GM23248 (cell line): ENCODE measurements around the gene CA4. TPM values are rescaled to one million over a fixed set of nuclear protein-coding genes. Genes with fewer than 3 reads are reported as not detected.

Experiments used
- DNase-seq: peaks from one replicate; pipeline ENCODE4 v3.0.0-alpha.2; 2015
- H2AFZ ChIP-seq: fragments of 200-600 bp; sonication (generic); 2 replicates; pipeline ENCODE4 v1.6.1; 2016; ENCODE audit warnings: antibody characterized with exemption
- H3F3A ChIP-seq: fragments of 200-600 bp; sonication (generic); 2 replicates; pipeline ENCODE4 v1.6.1; 2016; ENCODE audit warnings: mild to moderate bottlenecking, antibody characterized with exemption, mixed run types; ENCODE audit not compliant: insufficient read depth
- H3K27ac ChIP-seq: fragments of 200-600 bp; sonication (generic); 2 replicates; pipeline ENCODE4 v1.5.1; 2016; ENCODE audit warnings: mild to moderate bottlenecking
- H3K27me3 ChIP-seq: fragments of 200-600 bp; sonication (generic); replicated peaks from 2 replicates; pipeline ENCODE4 v1.6.1; 2016; ENCODE audit warnings: mild to moderate bottlenecking; ENCODE audit not compliant: insufficient read depth
- H3K36me3 ChIP-seq: fragments of 200-600 bp; sonication (generic); 2 replicates; pipeline ENCODE4 v1.6.1; 2016; ENCODE audit warnings: low read depth, mild to moderate bottlenecking
- H3K4me1 ChIP-seq: fragments of 200-600 bp; sonication (generic); 2 replicates; pipeline ENCODE4 v1.6.1; 2016; ENCODE audit warnings: mild to moderate bottlenecking; ENCODE audit not compliant: insufficient read depth
- H3K4me2 ChIP-seq: fragments of 200-600 bp; sonication (generic); one replicate; pipeline ENCODE4 v1.6.1; 2016; ENCODE audit warnings: mild to moderate bottlenecking; ENCODE audit not compliant: unreplicated experiment
- H3K4me3 ChIP-seq: fragments of 200-600 bp; sonication (generic); 2 replicates; pipeline ENCODE4 v1.5.1; 2016; ENCODE audit warnings: mild to moderate bottlenecking
- H3K79me2 ChIP-seq: fragments of 200-600 bp; sonication (generic); 2 replicates; pipeline ENCODE4 v1.6.1; 2016; ENCODE audit warnings: mild to moderate bottlenecking; ENCODE audit not compliant: insufficient read depth
- H3K9ac ChIP-seq: fragments of 200-600 bp; sonication (generic); 2 replicates; pipeline ENCODE4 v1.6.1; 2016; ENCODE audit warnings: mild to moderate bottlenecking
- H3K9me2 ChIP-seq: fragments of 200-600 bp; sonication (generic); 2 replicates; pipeline ENCODE4 v1.6.1; 2016; ENCODE audit warnings: mixed run types, mild to moderate bottlenecking, moderate library complexity; ENCODE audit not compliant: insufficient read depth
- H3K9me3 ChIP-seq: fragments of 200-600 bp; sonication (generic); one replicate; pipeline ENCODE4 v1.6.1; 2017; ENCODE audit warnings: low read depth
- H4K20me1 ChIP-seq: fragments of 200-600 bp; sonication (generic); 2 replicates; pipeline ENCODE4 v1.6.0; 2016; ENCODE audit not compliant: insufficient read depth
- EZH2 ChIP-seq: fragments of 200-600 bp; sonication (generic); IDR thresholded peaks from 2 replicates; pipeline ENCODE4 v1.6.1; 2018; ENCODE audit warnings: antibody characterized with exemption, mild to moderate bottlenecking; ENCODE audit not compliant: insufficient read depth, poor library complexity, severe bottlenecking
- EZH2phosphoT487 ChIP-seq: fragments of 200-600 bp; sonication (generic); IDR thresholded peaks from 2 replicates; pipeline ENCODE4 v1.6.1; 2018; ENCODE audit warnings: antibody characterized with exemption, moderate library complexity, mild to moderate bottlenecking, low read depth; ENCODE audit not compliant: insufficient read depth
- WGBS, 2 experiments: methylation state at CpG; one replicate each; pipeline ENCODE4 v1.1.6; 2015 to 2017; ENCODE audit warnings: low lambda C conversion rate in 2 of 2, low coverage in 1 of 2; ENCODE audit errors: missing lambda C conversion rate in 2 of 2; 5-methylcytosine and 5-hydroxymethylcytosine counted together
- in situ Hi-C: fragments of 300-500 bp; cut with MboI; formaldehyde crosslinking; loops from 2 replicates; pipeline ENCODE4 v1.15.0; 2020
- polyA plus RNA-seq: library from polyadenylated mRNA; unstranded; fragments of >200 nt; fragmentation: Nextera tagmentation; extraction: Ambion mirVana; gene quantifications from 2 replicates; pipeline ENCODE4 v1.2.1, GENCODE V29; 2016
- total RNA-seq: library from RNA; depleted of rRNA; stranded (reverse); fragments of >200 nt; shearing (Covaris generic); gene quantifications from 2 replicates; pipeline ENCODE4 v1.2.3, GENCODE V29; 2014

CA4 gene
- total and polyA plus RNA-seq, 2 experiments from 2014 or later = not detected

GRCh38 chr17:60130466-60130865, 19.3 kb upstream of the CA4 start:
- Histone ChIP-seq H2AFZ (no peak overlapping the region), H3K9ac (no peak overlapping the region), H3K9me2 (no peaks in the 10 kb centered on the region), H3K36me3 (no peaks in the 10 kb centered on the region), H3F3A (no peaks in the 10 kb centered on the region), H3K9me3 (no peaks in the 10 kb centered on the region), H4K20me1 (no peaks in the 10 kb centered on the region), H3K4me3 (no peak overlapping the region), H3K79me2 (no peaks in the 10 kb centered on the region), H3K27me3 (no peaks in the 10 kb centered on the region), H3K4me1 (no peaks in the 10 kb centered on the region), H3K27ac (no peak overlapping the region), H3K4me2 (no peak overlapping the region)
- in situ Hi-C loops = no loop called here
- TF ChIP-seq EZH2phosphoT487 (no peak), EZH2 (no peak)
- WGBS, 2 experiments = 71 to 73% methylated on average over 3 of the region's 3 CpGs
- no peak for DNase-seq

GRCh38 chr17:60134396-60135150, 15.2 kb upstream of the CA4 start:
- peak overlapping the region; percentile 94 for H3K4me2 ChIP-seq

GRCh38 chr17:60135151-60135950, 14.4 kb upstream of the CA4 start:
- Histone ChIP-seq H3K4me1 (no peaks in the 10 kb centered on the region), H4K20me1 (no peaks in the 10 kb centered on the region), H3K9ac (peak overlapping the region; percentile 86), H3K9me3 (no peaks in the 10 kb centered on the region), H3K4me3 (peak overlapping the region; percentile 87), H3F3A (no peaks in the 10 kb centered on the region), H3K79me2 (no peaks in the 10 kb centered on the region), H3K9me2 (no peaks in the 10 kb centered on the region), H3K4me2 (peak overlapping the region; percentile 94), H3K27me3 (peaks cover 15% of the 10 kb centered on the region), H3K36me3 (no peaks in the 10 kb centered on the region), H2AFZ (peak overlapping the region; percentile 91), H3K27ac (peak overlapping the region; percentile 86)
- WGBS, 2 experiments = 4% methylated on average over 53 to 54 of the region's 54 CpGs
- no peak for TF ChIP-seq EZH2phosphoT487
- TF ChIP-seq EZH2 = no peak
- in situ Hi-C loops = no loop called here
- peak; percentile 93 for DNase-seq

More at GRCh38 chr17:60134396-60135150, 15.2 kb upstream of the CA4 start:
- Histone ChIP-seq H3K9me3 (no peaks in the 10 kb centered on the region), H3K79me2 (no peaks in the 10 kb centered on the region), H3K4me1 (no peaks in the 10 kb centered on the region), H3K36me3 (no peaks in the 10 kb centered on the region), H3K4me3 (peak overlapping the region; percentile 87), H3K9me2 (no peaks in the 10 kb centered on the region), H3K27ac (peak overlapping the region; percentile 86), H3K9ac (peak overlapping the region; percentile 86), H3K27me3 (peaks cover 13% of the 10 kb centered on the region), H3F3A (no peaks in the 10 kb centered on the region), H4K20me1 (no peaks in the 10 kb centered on the region), H2AFZ (peak overlapping the region; percentile 91)
- TF ChIP-seq EZH2phosphoT487 = no peak
- no peak for TF ChIP-seq EZH2
- in situ Hi-C loops = no loop called here
- 9 to 11% methylated on average over 15 to 16 of the region's 16 CpGs for WGBS, 2 experiments
- peak; percentile 64 for DNase-seq

GRCh38 chr17:60135951-60136666, 13.7 kb upstream of the CA4 start:
- WGBS, 2 experiments = 79% methylated on average over 13 of the region's 13 CpGs
- H3K27ac ChIP-seq = no peak overlapping the region
- H3K4me3 ChIP-seq = peak overlapping the region; percentile 87

More at GRCh38 chr17:60135951-60136666, 13.7 kb upstream of the CA4 start:
- Histone ChIP-seq H3K79me2 (no peaks in the 10 kb centered on the region), H3K9ac (no peak overlapping the region), H3K4me1 (no peaks in the 10 kb centered on the region), H3K4me2 (peak overlapping the region; percentile 94), H3F3A (no peaks in the 10 kb centered on the region), H3K27me3 (peaks cover 22% of the 10 kb centered on the region), H2AFZ (peak overlapping the region; percentile 91), H3K36me3 (no peaks in the 10 kb centered on the region), H4K20me1 (no peaks in the 10 kb centered on the region), H3K9me2 (no peaks in the 10 kb centered on the region), H3K9me3 (no peaks in the 10 kb centered on the region)
- in situ Hi-C loops = no loop called here
- TF ChIP-seq EZH2 (no peak), EZH2phosphoT487 (no peak)
- DNase-seq = no peak
